ENCODE measurements around the gene PCDH15. TPM values are rescaled to one million over a fixed set of nuclear protein-coding genes. Genes with fewer than 3 reads are reported as not detected.

PCDH15 gene
- total and polyA plus RNA-seq, 2 of the 4 experiments (the other 2 are of a cell fraction), result not detected

GRCh38 chr10:53903756-53904155, 897.3 kb downstream of the PCDH15 start:
- Histone ChIP-seq H4K91ac (ENCODE audit: insufficient read depth, low read depth, low read length) (no peak overlapping the region), H3K4me1 (ENCODE audit: control insufficient read depth, insufficient read depth, low read length) (no peaks in the 10 kb centered on the region), H3K4ac (ENCODE audit: low read depth, low read length) (no peak overlapping the region), H2BK20ac (ENCODE audit: low read depth, low read length) (no peak overlapping the region), H3K56ac (ENCODE audit: extremely low read depth, insufficient read depth, low read length) (no peak overlapping the region), H2BK15ac (ENCODE audit: low read depth, low read length) (no peak overlapping the region), H3K18ac (ENCODE audit: low read depth, low read length) (no peak overlapping the region), H4K8ac (ENCODE audit: low read depth in 2 of 2, low read length in 2 of 2) (no peak overlapping the region), H3K79me1 (ENCODE audit: low read depth in 1 of 2, low read length in 2 of 2) (no peaks in the 10 kb centered on the region), H3K27me3 (ENCODE audit: control insufficient read depth, insufficient read depth, low read length) (no peaks in the 10 kb centered on the region), H3K27ac (ENCODE audit: insufficient read depth, low read length) (no peak overlapping the region), H4K5ac (ENCODE audit: low read depth, low read length) (no peak overlapping the region), H3K4me2 (ENCODE audit: low read depth, low read length) (no peak overlapping the region), H3K9ac (ENCODE audit: low read depth, low read length) (no peak overlapping the region), H3K9me3 (ENCODE audit: control insufficient read depth, insufficient read depth, low read length) (no peaks in the 10 kb centered on the region), H2BK5ac (ENCODE audit: low read depth, low read length, poor library complexity, severe bottlenecking) (no peak overlapping the region), H2BK120ac (ENCODE audit: low read depth, low read length) (no peak overlapping the region), H3K14ac (replicated peaks; ENCODE audit: low read depth, low read length) (no peak overlapping the region), H4K20me1 (ENCODE audit: insufficient read depth, low read length) (no peaks in the 10 kb centered on the region), H2AK5ac (ENCODE audit: low read depth, low read length) (no peak overlapping the region), H3K36me3 (ENCODE audit: control insufficient read depth, insufficient read depth, low read length) (no peaks in the 10 kb centered on the region), H2AK9ac (replicated peaks; ENCODE audit: low read depth, low read length, poor library complexity) (no peak overlapping the region), H3K4me3 (ENCODE audit: insufficient read depth, low read depth, low read length) (no peak overlapping the region), H3K23ac (ENCODE audit: low read depth, low read length) (no peak overlapping the region), H2AFZ (replicated peaks; ENCODE audit: low read length, poor library complexity) (no peak overlapping the region), H3K9me1 (ENCODE audit: insufficient read depth, low read length) (no peaks in the 10 kb centered on the region)
- intact Hi-C loops (cut with micrococcal nuclease) (no loop called here), dilution Hi-C loops (cut with HindIII; ENCODE audit: low sequenced_read_pairs, unreplicated experiment) (no loop called here), in situ Hi-C loops (cut with MboI; ENCODE audit: low sequenced_read_pairs) (no loop called here)
- POLR2A ChIA-PET (ENCODE audit: unreplicated experiment), result no interaction called here
- no CpG with 5 or more reads among the region's 1 CpG for WGBS, 2 experiments (ENCODE audit: extremely low coverage in 2 of 2, insufficient read length in 1 of 2)
- CTCF ChIA-PET, result interaction anchor here (0.6 kb wide), 1 partner anchor 555 kb away, joined by 3 read pairs; no protein-coding TSS in a partner anchor
- TF ChIP-seq MAZ (IDR thresholded peaks at IDR 0.05; ENCODE audit: borderline replicate concordance, low read depth, low read length) (no peak), USF2 (IDR thresholded peaks at IDR 0.05; ENCODE audit: low read depth, low read length) (no peak), POLR2A (IDR thresholded peaks at IDR 0.05; ENCODE audit: low read depth, low read length) (no peak)
- no TSS peak for BruUV-seq (replicated peaks)
- DNase-seq, result no peak
- ATAC-seq (ENCODE audit: low read depth), result no peak

Data from IMR-90 (cell line).